HG03558 (cell line): ENCODE results near the gene IMP3.
"Not testable (repeated sequence)": the region's sequence is repeated elsewhere in the genome, so short reads cannot be mapped to it uniquely, and the experiment has no call there.

Experiments used
- ATAC-seq: cut with Tn5 transposase; IDR thresholded peaks from one replicate; pipeline ENCODE4 v1.9.1; 2021; ENCODE audit warnings: moderate number of reproducible peaks; ENCODE audit not compliant: unreplicated experiment; ENCODE audit errors: extremely low read depth

The IMP3 gene

GRCh38 chr15:75651810-75652543 is 12.0 kb upstream of the IMP3 start:
- no peak for ATAC-seq

- no peak for ATAC-seq
Measured at GRCh38 chr15:75650908-75651809, 11.1 kb upstream of the IMP3 start.

- no peak for ATAC-seq
Measured at GRCh38 chr15:75649848-75650247, 9.8 kb upstream of the IMP3 start.

GRCh38 chr15:75649045-75649761 is 9.2 kb upstream of the IMP3 start:
- ATAC-seq = no peak

GRCh38 chr15:75648156-75649000 is 8.4 kb upstream of the IMP3 start:
- no peak for ATAC-seq

GRCh38 chr15:75647370-75648155 is 7.5 kb upstream of the IMP3 start, which contains the start of gene SNX33:
TSS of gene SNX33 (plus strand) at chr15:75647912. CDS start at chr15:75649103, 1,191 bp downstream.
- no peak for ATAC-seq

DNA sequence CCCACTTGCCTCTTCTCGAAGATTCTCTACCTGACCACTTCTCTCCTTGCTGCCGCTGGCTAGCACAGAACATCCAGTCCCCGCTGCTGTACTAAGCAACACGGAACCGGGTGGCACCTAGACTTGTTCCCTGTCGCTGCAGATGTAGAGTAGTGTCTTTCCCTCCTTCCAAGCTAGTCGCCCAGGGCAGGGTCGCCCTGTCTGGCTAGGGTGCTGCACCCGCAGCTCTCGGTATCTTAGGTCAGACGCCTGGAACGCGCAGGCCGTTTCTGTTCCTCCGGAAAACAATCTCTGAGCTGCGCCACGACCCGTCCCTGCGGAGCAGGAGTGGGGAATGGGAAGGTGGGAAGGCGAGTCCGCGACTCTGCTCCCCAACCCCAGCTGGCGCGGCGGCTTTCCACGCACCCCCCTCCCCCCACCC is 6.9 kb upstream of the IMP3 start:
- no peak for ATAC-seq

DNA sequence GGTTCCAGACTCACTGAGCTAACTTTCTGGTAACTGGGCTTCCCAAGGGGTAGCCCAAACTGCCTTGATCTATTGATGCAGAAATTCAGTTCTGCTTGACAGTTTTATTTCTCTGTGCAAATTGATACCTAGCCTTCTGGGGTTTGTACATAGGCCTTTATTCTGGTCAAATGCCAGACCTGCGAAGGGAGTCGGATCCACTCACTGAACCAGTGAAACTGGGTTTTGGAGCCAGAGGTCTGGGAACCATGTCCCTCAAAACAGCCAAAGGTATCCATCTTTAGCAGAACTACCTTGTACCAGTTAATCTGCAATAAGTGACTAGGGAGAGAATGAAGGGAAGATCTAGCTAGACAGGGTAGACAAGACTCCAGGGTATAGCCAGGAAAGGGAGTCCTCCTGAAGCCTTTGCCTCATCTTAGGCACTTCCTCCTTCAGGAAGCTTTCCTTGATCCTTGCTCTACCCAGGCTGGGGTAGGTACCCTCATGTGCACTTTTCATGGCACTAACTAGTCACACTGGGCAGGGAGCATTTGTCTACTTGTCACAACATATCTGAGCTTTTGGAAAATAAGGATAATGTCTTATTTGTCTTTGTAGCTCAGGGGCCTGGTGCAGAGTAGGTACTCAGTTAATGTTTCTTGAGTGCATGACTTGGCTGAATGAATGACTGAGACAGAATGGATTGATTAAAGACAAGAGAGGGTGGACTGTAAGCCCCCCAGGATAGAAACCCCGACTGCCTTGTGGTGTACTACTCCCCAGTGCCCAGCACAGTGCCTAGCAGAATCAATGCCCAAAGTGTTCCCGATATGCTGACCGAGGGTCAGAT is 6.3 kb upstream of the IMP3 start:
- ATAC-seq = no peak

DNA sequence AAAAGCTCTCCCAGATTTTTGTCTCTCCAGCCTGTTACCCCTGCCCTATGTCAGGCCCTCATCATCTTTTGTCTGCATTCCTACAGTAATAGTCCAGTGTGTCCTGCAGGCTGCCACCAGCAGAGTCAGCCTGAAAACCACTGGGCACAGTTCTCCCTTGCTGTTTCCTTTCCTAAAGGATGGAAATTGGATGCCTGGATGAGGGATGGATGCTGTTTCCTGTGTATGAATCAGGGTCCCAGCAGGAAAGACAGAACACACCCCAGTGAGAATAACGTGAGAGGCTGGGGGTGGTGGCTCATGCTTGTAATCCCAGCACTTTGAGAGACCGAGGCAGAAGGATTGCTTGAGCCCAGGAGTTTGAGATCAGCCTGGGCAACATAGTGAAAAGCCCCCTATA is 4.4 kb upstream of the IMP3 start:
- no peak for ATAC-seq

DNA sequence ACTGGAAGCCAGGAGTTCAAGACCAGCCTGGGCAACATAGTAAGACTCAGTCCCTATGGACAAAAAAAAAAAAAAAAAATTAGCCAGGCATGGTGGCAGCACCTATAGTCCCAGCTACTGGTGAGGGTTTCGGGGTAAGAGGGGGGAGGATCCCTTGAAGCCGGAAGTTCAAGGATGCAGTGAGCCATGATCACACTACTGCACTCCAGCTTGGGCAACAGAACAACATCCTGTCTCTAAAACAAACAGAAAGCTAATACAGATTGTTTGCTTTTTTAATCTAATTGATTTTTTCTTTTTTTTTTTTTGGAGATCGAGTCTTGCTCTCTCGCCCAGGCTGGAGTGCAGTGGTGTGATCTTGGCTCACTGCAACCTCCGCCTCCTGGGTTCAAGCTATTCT is 1.6 kb upstream of the IMP3 start:
- no peak for ATAC-seq

GRCh38 chr15:75641179-75641503 is 1.1 kb upstream of the IMP3 start:
- ATAC-seq = no peak

DNA sequence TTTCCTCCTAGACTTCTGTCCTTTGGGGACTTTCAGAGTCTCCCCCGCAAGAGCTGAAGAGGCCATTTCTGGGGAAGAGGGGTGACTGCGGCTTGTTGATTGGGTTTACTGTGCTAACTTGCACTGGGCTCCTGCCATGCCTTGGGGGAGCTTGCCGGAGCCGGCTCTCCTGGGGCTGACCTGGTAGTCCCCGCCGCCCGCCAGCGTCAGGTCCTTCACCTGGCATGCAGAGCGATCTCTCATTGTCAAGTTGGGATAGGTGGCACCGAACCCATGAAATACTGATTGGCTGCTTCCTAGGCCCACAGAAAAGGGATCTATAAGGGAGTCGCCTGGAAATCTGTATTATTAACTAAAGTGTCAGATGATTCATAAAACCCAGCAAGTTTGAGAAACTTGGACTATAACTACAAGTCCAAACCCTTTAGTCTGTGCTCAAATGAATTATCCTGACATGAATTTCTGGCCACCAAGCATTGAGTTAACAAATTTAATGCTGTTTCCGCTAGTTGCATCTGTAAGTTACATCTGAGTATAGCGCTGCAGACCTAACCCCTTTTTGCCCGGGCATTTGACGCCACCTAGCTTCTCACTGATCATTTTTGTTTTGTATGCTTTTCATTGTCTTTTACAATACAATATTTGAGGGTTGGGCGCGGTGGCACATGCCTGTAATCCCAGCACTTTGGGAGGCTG is 607 bp upstream of the IMP3 start:
- peak; percentile 5 for ATAC-seq

GRCh38 chr15:75639191-75639708 is 774 bp downstream of the IMP3 start:
- ATAC-seq = no peak

DNA sequence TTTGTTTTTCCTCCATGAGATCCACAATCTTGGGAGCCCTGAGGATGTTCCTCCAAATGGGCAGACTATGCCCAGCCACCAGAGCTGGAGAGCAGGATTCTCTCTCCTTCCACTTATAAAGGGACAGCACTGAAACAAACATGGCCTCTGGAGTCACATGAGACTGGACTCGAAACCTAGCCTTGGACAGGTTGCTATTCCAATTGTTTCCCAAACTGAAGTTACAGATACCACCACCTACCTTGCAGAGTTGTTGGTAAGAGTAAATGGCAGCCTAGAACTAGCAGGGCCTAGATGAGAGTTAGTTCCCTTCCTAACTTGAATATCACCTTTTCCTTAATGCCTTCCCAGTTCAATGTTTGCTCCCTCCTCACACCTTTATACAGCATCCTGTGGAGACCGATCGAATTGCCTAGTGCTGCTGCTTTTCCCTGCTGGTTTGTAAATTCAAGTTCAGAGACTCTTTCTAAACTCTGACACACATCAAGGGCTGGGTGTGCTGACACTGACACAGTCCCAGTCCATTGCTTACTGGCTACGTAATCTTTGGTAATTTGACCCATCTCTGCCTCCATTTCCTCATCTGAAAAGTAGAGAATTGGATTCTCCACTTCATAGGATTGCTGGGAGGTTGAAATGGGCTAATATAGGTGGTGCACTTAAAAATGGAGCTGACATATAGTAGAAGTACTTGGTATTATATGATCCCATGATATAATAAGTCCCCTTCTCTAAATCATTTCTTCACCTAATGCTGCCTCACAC is 2.6 kb downstream of the IMP3 start:
- ATAC-seq = no peak

DNA sequence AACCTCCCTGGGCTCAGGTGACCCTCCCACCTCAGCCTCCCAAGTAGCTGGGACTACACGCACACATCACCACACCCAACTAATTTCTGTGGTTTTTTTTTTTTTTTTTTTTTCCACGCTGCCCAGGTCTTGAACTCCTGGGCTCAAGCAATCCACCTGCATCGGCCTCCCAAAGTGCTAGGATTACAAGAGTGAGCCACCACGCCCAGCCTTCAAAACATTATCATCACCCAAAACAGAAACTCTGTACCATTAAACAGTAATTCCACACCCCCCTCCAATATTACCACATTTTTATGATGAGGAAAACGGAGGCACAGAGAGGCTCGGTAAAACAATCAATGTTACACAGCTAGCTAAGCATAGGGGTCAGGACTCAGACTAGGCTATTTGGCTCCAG is 4.0 kb downstream of the IMP3 start:
- no peak for ATAC-seq

DNA sequence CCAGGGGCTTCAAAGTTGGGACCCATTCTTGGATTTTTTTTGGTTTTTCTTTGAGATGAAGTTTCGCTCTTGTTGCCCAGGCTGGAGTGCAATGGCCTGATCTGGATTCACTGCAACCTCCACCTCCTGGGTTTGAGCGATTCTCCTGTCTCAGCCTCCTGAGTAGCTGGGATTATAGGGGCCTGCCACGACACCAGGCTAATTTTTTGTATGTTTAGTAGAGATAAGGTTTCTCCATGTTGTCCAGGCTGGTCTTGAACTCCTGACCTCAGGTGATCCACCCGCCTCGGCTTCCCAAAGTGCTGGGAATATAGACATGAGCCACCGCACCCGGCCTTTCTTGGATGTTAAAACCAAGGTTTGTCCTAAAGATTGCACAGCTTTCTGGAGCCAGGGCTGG is 6.1 kb downstream of the IMP3 start:
- ATAC-seq = not testable (repeated sequence)

DNA sequence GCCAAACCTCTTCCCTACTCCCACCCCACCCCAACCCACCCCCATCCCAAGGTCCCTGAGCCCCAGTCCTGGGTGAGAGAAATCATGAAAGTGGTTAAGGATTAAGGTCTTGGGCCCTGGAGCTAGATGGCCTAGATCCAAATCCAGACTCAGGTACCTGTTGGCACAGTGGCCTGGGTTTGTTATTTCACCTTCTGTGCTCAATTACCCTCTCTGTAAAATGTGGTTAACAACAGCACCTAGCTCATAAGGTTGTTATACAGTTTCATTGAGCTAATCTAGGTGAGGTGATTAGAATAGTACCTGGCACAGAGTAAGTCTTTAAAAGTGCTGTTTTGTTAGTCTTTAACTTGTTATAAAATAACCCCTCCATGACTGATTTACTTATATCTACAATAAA is 8.1 kb downstream of the IMP3 start:
- ATAC-seq = no peak
